MM.1S (cell line): ENCODE data around the gene VEGFA.
A peak's percentile ranks its signal among the peaks of the same experiment; 100 is the strongest.

Source experiments
- DNase-seq: peaks from one replicate; pipeline ENCODE4 v3.0.0-alpha.2; 2015
- H2AFZ ChIP-seq: fragments of 300-600 bp; sonication (generic); 2 replicates; pipeline ENCODE4 v1.6.0; 2016; ENCODE audit warnings: antibody characterized with exemption, low read length
- H3F3A ChIP-seq: fragments of 300-600 bp; sonication (generic); 2 replicates; pipeline ENCODE4 v1.6.1; 2016; ENCODE audit warnings: mild to moderate bottlenecking, antibody characterized with exemption, low read length, moderate library complexity, mixed read lengths; ENCODE audit not compliant: insufficient read depth
- H3K27ac ChIP-seq: fragments of 300-600 bp; sonication (generic); 2 replicates; pipeline ENCODE4 v1.5.1; 2016; ENCODE audit warnings: mild to moderate bottlenecking, low read length
- H3K27me3 ChIP-seq: fragments of 300-600 bp; sonication (generic); replicated peaks from 2 replicates; pipeline ENCODE4 v1.6.0; 2016; ENCODE audit warnings: low read length; ENCODE audit not compliant: insufficient read depth
- H3K36me3 ChIP-seq: fragments of 300-600 bp; sonication (generic); replicated peaks from 2 replicates; pipeline ENCODE4 v1.6.1; 2016; ENCODE audit warnings: mild to moderate bottlenecking, low read length, mixed read lengths; ENCODE audit not compliant: insufficient read depth
- H3K4me1 ChIP-seq: fragments of 300-600 bp; sonication (generic); 2 replicates; pipeline ENCODE4 v1.6.1; 2016; ENCODE audit warnings: low read length, mixed read lengths
- H3K4me2 ChIP-seq: fragments of 300-600 bp; sonication (generic); 2 replicates; pipeline ENCODE4 v1.6.0; 2016; ENCODE audit warnings: low read depth, low read length
- H3K4me3 ChIP-seq: fragments of 300-600 bp; sonication (generic); 2 replicates; pipeline ENCODE4 v1.5.1; 2016; ENCODE audit warnings: low read length, mixed read lengths
- H3K79me2 ChIP-seq: fragments of 300-600 bp; sonication (generic); 2 replicates; pipeline ENCODE4 v1.6.1; 2016; ENCODE audit warnings: mixed run types, low read length, mixed read lengths
- H3K9ac ChIP-seq: fragments of 300-600 bp; sonication (generic); 2 replicates; pipeline ENCODE4 v1.6.1; 2016; ENCODE audit warnings: low read length, mixed read lengths
- H3K9me2 ChIP-seq: fragments of 300-600 bp; sonication (generic); replicated peaks from 2 replicates; pipeline ENCODE4 v1.6.1; 2016; ENCODE audit warnings: mild to moderate bottlenecking, low read length, mixed read lengths; ENCODE audit not compliant: insufficient read depth
- H3K9me3 ChIP-seq: fragments of 300-600 bp; sonication (generic); replicated peaks from 2 replicates; pipeline ENCODE4 v1.6.1; 2016; ENCODE audit warnings: mild to moderate bottlenecking, low read length, mixed read lengths; ENCODE audit not compliant: insufficient read depth
- H4K20me1 ChIP-seq: fragments of 300-600 bp; sonication (generic); 2 replicates; pipeline ENCODE4 v1.6.1; 2016; ENCODE audit warnings: mild to moderate bottlenecking, low read length, moderate library complexity, mixed read lengths; ENCODE audit not compliant: insufficient read depth
- CTCF ChIP-seq: fragments of 300-600 bp; sonication (generic); IDR thresholded peaks from 2 replicates; pipeline ENCODE4 v1.5.1; 2016; ENCODE audit warnings: antibody characterized with exemption, low read length, mixed read lengths
- EZH2 ChIP-seq: fragments of 300-600 bp; sonication (generic); optimal IDR thresholded peaks from 2 replicates; pipeline ENCODE3; 2017; ENCODE audit warnings: low read depth, mild to moderate bottlenecking, antibody characterized with exemption, low read length, mixed read lengths
- EZH2phosphoT487 ChIP-seq: fragments of 300-600 bp; sonication (generic); IDR thresholded peaks from 2 replicates; pipeline ENCODE4 v1.6.1; 2018; ENCODE audit warnings: antibody characterized with exemption, low read length

The VEGFA gene

GRCh38 chr6:43767553-43768505 is 2.2 kb upstream of the VEGFA start:
- TF ChIP-seq EZH2 (no peak), CTCF (no peak), EZH2phosphoT487 (no peak)
- Histone ChIP-seq H3K4me1 (no peaks in the 10 kb centered on the region), H3K4me2 (no peak overlapping the region), H3K9ac (no peak overlapping the region), H3F3A (peaks cover 18% of the 10 kb centered on the region), H3K27me3 (no peaks in the 10 kb centered on the region), H3K9me3 (no peaks in the 10 kb centered on the region), H4K20me1 (no peaks in the 10 kb centered on the region), H3K36me3 (no peaks in the 10 kb centered on the region), H3K27ac (no peak overlapping the region), H3K9me2 (no peaks in the 10 kb centered on the region), H3K79me2 (peaks cover 27% of the 10 kb centered on the region), H3K4me3 (no peak overlapping the region), H2AFZ (no peak overlapping the region)
- DNase-seq: no peak

GRCh38 chr6:43768506-43768860 is 1.5 kb upstream of the VEGFA start:
- Histone ChIP-seq H3K9ac (no peak overlapping the region), H3K27me3 (no peaks in the 10 kb centered on the region), H3F3A (peaks cover 18% of the 10 kb centered on the region), H3K9me2 (no peaks in the 10 kb centered on the region), H4K20me1 (no peaks in the 10 kb centered on the region), H3K9me3 (no peaks in the 10 kb centered on the region), H3K4me3 (no peak overlapping the region), H3K36me3 (no peaks in the 10 kb centered on the region), H3K4me2 (no peak overlapping the region), H3K4me1 (peaks cover under 1% of the 10 kb centered on the region; the same call in 1 of the 2 replicates), H3K79me2 (peaks cover 34% of the 10 kb centered on the region), H2AFZ (no peak overlapping the region), H3K27ac (no peak overlapping the region)
- TF ChIP-seq EZH2 (no peak), EZH2phosphoT487 (no peak), CTCF (no peak)
- DNase-seq: no peak

- Histone ChIP-seq H3K4me3 (no peak overlapping the region), H3F3A (peaks cover 18% of the 10 kb centered on the region), H3K9ac (no peak overlapping the region), H3K4me2 (peak overlapping the region; percentile 99), H3K4me1 (peaks cover 6% of the 10 kb centered on the region), H3K9me3 (no peaks in the 10 kb centered on the region), H3K27ac (no peak overlapping the region), H3K79me2 (peaks cover 39% of the 10 kb centered on the region), H2AFZ (peak overlapping the region; percentile 91; the same call in 1 of the 2 replicates), H4K20me1 (no peaks in the 10 kb centered on the region), H3K36me3 (no peaks in the 10 kb centered on the region), H3K27me3 (no peaks in the 10 kb centered on the region), H3K9me2 (no peaks in the 10 kb centered on the region)
- TF ChIP-seq EZH2 (no peak), CTCF (no peak), EZH2phosphoT487 (no peak)
- no peak for DNase-seq
Observed at GRCh38 chr6:43768983-43769525, 957 bp upstream of the VEGFA start.
